BJ (cell line): ENCODE data around the gene LDLRAD3. TPM values are rescaled to one million over a fixed set of nuclear protein-coding genes. Genes with fewer than 3 reads are reported as not detected.

Source experiments
- CTCF ChIA-PET: fragments of 350-600 bp; formaldehyde crosslinking; extraction: SDS; loops from one replicate; lab custom pipeline; 2021; ENCODE audit warnings: antibody characterized with exemption, inconsistent platforms; lab: Yijun Ruan, JAX
- POLR2A ChIA-PET: fragments of 300-600 bp; sonication (Branson Sonifier 250); formaldehyde crosslinking; extraction: SDS; loops from one replicate; lab custom pipeline; 2021; ENCODE audit warnings: antibody characterized with exemption; lab: Charles Lee
- DNase-seq: peaks from one replicate; pipeline ENCODE4 v3.0.0-alpha.2; 2011; ENCODE audit warnings: low read depth
- H3K27me3 ChIP-seq: 2 replicates; pipeline ENCODE4 v1.6.0; 2011; ENCODE audit warnings: low read length; ENCODE audit not compliant: control insufficient read depth, insufficient read depth
- H3K36me3 ChIP-seq: 2 replicates; pipeline ENCODE4 v1.5.1; 2011; ENCODE audit warnings: low read length; ENCODE audit not compliant: control insufficient read depth, insufficient read depth
- H3K4me3 ChIP-seq: 2 replicates; pipeline ENCODE4 v1.5.1; 2011; ENCODE audit warnings: low read depth, mild to moderate bottlenecking, control low read depth, low read length
- CTCF ChIP-seq: IDR thresholded peaks from 2 replicates; pipeline ENCODE4 v1.5.1; 2011; ENCODE audit warnings: low read depth, mild to moderate bottlenecking, control low read depth, inconsistent platforms, low read length, moderate library complexity; ENCODE audit not compliant: insufficient read depth
- polyA plus RNA-seq: library from polyadenylated mRNA; depleted of rRNA; stranded (reverse); fragments of >200 nt; gene quantifications from 2 replicates; pipeline ENCODE4 v1.2.3, GENCODE V29; 2011

The LDLRAD3 gene
- polyA plus RNA-seq, 1 experiment = 3.5 TPM

DNA sequence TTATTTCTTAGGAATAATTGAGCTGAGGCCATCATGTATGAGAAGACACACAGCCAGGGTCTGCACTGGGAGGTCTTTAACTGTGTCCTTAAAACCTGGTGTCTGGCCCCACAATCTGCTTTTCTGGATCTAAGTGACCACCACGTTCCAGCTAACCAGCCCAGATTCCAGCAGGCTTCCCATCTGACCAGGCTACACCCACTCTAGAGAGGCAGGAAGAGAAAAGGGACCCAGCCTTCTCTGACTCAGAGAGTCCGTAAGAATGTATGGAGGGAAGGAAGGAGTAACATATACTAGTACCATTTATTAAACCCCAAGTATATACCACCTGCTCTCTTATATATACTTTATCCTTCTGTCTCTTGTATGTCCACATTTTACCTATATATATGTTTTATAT lies 80.1 kb downstream of the LDLRAD3 start:
- ChIA-PET CTCF (interaction anchor here (0.7 to 1.9 kb wide), 7 partner anchors 10 to 202 kb away, joined by 3 to 6 read pairs (median 4); no protein-coding TSS in a partner anchor), POLR2A (no interaction called here)
- DNase-seq = no peak
- H3K27me3 ChIP-seq = no peaks in the 10 kb centered on the region
- TF ChIP-seq CTCF = no peak
- H3K4me3 ChIP-seq = no peak overlapping the region
- no peaks in the 10 kb centered on the region for H3K36me3 ChIP-seq

DNA sequence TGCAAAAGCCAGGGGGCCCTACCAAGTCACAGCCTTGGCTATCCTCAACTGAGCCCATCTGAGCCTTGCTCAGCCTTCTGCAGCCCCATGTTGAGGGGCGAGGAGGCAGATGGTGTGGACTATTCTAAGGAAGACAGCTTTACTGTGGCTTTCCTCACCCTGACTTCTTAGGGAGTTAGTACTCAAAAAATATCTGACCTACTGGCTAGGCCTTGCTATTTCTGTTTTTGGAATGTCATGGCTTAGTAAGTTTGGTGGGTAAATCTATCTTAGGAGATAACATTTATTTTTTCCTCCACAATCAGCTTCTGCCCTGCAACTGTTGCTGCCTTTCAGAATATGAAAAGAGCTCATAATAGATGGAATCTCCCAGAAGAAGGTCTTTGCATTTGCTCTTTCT lies 80.9 kb downstream of the LDLRAD3 start:
- no peak for TF ChIP-seq CTCF
- no peaks in the 10 kb centered on the region for H3K27me3 ChIP-seq
- ChIA-PET POLR2A (no interaction called here), CTCF (interaction anchor here (1.0 to 1.7 kb wide), 3 partner anchors 12 to 75 kb away, joined by 3 to 5 read pairs (median 3); no protein-coding TSS in a partner anchor)
- no peak overlapping the region for H3K4me3 ChIP-seq
- H3K36me3 ChIP-seq = no peaks in the 10 kb centered on the region
- no peak for DNase-seq

DNA sequence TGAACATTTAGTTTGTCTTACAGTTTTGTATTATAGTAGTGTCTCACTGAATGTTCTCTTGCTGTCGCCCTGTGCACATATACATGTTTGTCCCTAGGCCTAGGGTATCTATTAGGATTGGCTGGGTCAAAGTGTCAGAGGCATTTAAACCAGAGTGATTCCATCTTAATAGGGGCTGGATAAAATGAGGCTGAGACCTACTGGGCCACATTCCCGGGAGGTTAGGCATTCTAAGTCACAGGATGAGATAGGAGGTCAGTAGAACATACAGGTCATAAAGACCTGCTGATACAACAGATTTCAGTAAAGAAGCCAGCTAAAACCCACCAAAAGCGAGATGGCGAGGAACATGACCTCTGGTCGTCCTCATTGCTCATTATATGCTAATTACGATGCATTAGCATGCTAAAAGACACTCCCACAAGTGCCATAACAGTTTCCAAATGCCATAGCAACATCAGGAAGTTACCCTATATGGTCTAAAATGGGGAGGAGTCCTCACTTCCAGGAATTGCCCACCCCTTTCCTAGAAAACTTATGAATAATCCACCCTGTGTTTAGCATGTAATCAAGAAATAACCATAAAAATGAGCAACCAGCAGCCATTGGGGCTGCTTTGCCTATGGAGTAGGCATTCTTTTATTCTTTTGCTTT lies 82.6 kb downstream of the LDLRAD3 start:
- Histone ChIP-seq H3K4me3 (no peak overlapping the region), H3K36me3 (no peaks in the 10 kb centered on the region), H3K27me3 (no peaks in the 10 kb centered on the region)
- DNase-seq = no peak
- no peak for TF ChIP-seq CTCF
- CTCF ChIA-PET = no interaction called here
- POLR2A ChIA-PET = no interaction called here

- Histone ChIP-seq H3K36me3 (no peaks in the 10 kb centered on the region), H3K4me3 (no peak overlapping the region), H3K27me3 (no peaks in the 10 kb centered on the region)
- TF ChIP-seq CTCF = no peak
- CTCF ChIA-PET = interaction anchor here (1.0 kb wide), 1 partner anchor 409 kb away, joined by 3 read pairs; no protein-coding TSS in a partner anchor
- POLR2A ChIA-PET = no interaction called here
- DNase-seq = no peak
These were observed 83.9 kb downstream of the LDLRAD3 start for GRCh38 chr11:36027731-36028130.

GRCh38 chr11:36029616-36030015 lies 85.8 kb downstream of the LDLRAD3 start:
- no peak for TF ChIP-seq CTCF
- no peak for DNase-seq
- Histone ChIP-seq H3K27me3 (no peaks in the 10 kb centered on the region), H3K4me3 (no peak overlapping the region), H3K36me3 (no peaks in the 10 kb centered on the region)
- ChIA-PET POLR2A (no interaction called here), CTCF (no interaction called here)
